Bronchial epithelial cell (primary cell): ENCODE data around the gene ABHD12. TPM values are rescaled to one million over a fixed set of nuclear protein-coding genes. Genes with fewer than 3 reads are reported as not detected.

Source experiments
- DNase-seq: peaks from one replicate; pipeline ENCODE4 v3.0.0-alpha.2; 2010; ENCODE audit warnings: low read depth
- FAIRE-seq: peaks from 2 replicates; lab custom pipeline; 2011; peaks lifted over from hg19 to GRCh38; lab: Jason Lieb, UNC
- H3K27me3 ChIP-seq: 2 replicates; pipeline ENCODE4 v1.5.1; 2011; ENCODE audit warnings: low read length; ENCODE audit not compliant: control insufficient read depth, insufficient read depth
- H3K36me3 ChIP-seq: 2 replicates; pipeline ENCODE4 v1.5.1; 2011; ENCODE audit warnings: low read length; ENCODE audit not compliant: control insufficient read depth, insufficient read depth
- H3K4me3 ChIP-seq: 2 replicates; pipeline ENCODE4 v1.5.1; 2011; ENCODE audit warnings: mild to moderate bottlenecking, low read depth, low read length, control low read depth
- CTCF ChIP-seq: IDR thresholded peaks from 2 replicates; pipeline ENCODE4 v1.5.1; 2011; ENCODE audit warnings: mild to moderate bottlenecking, moderate library complexity, low read length, control low read depth, inconsistent platforms; ENCODE audit not compliant: insufficient read depth, severe bottlenecking
- total RNA-seq: library from RNA; depleted of rRNA; stranded (reverse); fragments of >200 nt; gene quantifications from 2 replicates; pipeline ENCODE4 v1.2.1, GENCODE V29; 2014

Gene ABHD12
- total RNA-seq, 1 donor from 2014 or later, result 21.6 TPM

GRCh38 chr20:25256226-25256859, 134.3 kb downstream of the ABHD12 start:
- DNase-seq (no peak), FAIRE-seq (no peak)
- no peak overlapping the region for H3K4me3 ChIP-seq
- H3K27me3 ChIP-seq, result no peaks in the 10 kb centered on the region
- TF ChIP-seq CTCF, result no peak
- peaks cover 27% of the 10 kb centered on the region for H3K36me3 ChIP-seq

GRCh38 chr20:25254986-25255680, 135.5 kb downstream of the ABHD12 start:
- FAIRE-seq, result no peak
- Histone ChIP-seq H3K4me3 (no peak overlapping the region), H3K36me3 (peaks cover 29% of the 10 kb centered on the region), H3K27me3 (no peaks in the 10 kb centered on the region)
- DNase-seq, result no peak
- TF ChIP-seq CTCF, result peak; percentile 9

GRCh38 chr20:25254571-25254970, 136.1 kb downstream of the ABHD12 start:
- H3K36me3 ChIP-seq, result peaks cover 29% of the 10 kb centered on the region
- no peak for DNase-seq
- no peak for TF ChIP-seq CTCF
- H3K4me3 ChIP-seq, result no peak overlapping the region
- FAIRE-seq, result no peak
- H3K27me3 ChIP-seq, result no peaks in the 10 kb centered on the region

GRCh38 chr20:25253606-25254275, 136.9 kb downstream of the ABHD12 start:
- Histone ChIP-seq H3K27me3 (no peaks in the 10 kb centered on the region), H3K4me3 (no peak overlapping the region), H3K36me3 (peaks cover 27% of the 10 kb centered on the region)
- DNase-seq (no peak), FAIRE-seq (no peak)
- TF ChIP-seq CTCF, result no peak

- FAIRE-seq (no peak), DNase-seq (no peak)
- no peak for TF ChIP-seq CTCF
- Histone ChIP-seq H3K4me3 (no peak overlapping the region), H3K27me3 (no peaks in the 10 kb centered on the region), H3K36me3 (peaks cover 23% of the 10 kb centered on the region)
Measured at GRCh38 chr20:25252686-25253421, 137.8 kb downstream of the ABHD12 start.
